Measurements from ENCODE around the gene TRIM2. TPM values are rescaled to one million over a fixed set of nuclear protein-coding genes. Genes with fewer than 3 reads are reported as not detected.

The TRIM2 gene
- total RNA-seq, 4 donors from 2014 or later = 2.6 to 7.2 (median 3.8) TPM

DNA sequence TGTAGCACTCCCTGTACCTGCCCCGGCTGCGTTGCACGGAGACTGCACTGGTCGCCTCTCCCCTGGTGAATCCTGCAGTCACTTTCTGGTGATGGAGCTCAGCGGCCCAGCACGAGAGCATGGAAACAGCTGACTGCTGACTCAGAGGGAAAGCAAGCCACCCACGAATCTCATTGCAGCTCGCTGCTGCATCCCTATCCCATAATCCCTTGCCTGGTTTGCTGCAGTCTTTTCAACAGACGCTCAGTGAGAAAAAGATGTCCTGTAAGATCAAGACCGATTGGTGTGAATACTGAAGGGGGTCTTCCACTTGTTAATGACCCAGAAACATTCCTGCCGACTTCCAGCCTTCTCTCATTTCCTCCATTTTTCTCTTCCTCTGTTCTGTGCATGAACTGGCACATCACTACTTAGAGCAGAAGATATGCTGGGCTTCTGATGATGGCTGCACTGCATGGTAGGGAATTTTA, 52.9 kb downstream of the TRIM2 start:
- no peak for DNase-seq
- ATAC-seq = no peak

DNA sequence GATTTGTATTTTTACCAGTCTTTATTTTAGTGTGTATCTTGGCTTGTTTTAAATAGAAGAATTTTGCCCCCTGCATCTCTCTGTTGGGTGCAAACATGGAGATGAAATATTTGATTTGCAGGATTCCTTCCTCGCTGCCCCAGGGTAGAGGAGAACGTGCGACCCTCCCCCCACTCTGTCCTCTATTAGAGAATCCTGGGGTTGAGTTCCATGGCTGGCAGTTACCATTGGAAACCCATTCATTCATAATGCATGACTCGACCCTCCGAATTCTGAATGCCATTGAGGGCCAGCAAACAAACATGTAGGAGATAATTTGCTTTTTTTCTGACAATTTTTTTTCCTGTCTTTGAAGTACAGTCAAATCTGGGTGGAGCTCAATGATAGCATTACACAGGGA, 53.7 kb downstream of the TRIM2 start:
- Histone ChIP-seq H3K27ac (no peak overlapping the region), H3K36me3 (no peaks in the 10 kb centered on the region), H3K4me1 (peaks cover 0 to 3% of the 10 kb centered on the region in 2 donors), H3K9me3 (no peaks in the 10 kb centered on the region), H3K27me3 (no peaks in the 10 kb centered on the region), H3K4me3 (no peak overlapping the region)
- intact Hi-C loops (cut with DNase I; ENCODE audit: low total_unique reads) = no loop called here
- in situ Hi-C loops (cut with MboI; ENCODE audit: low sequenced_read_pairs in 4 of 4) = no loop called here
- TF ChIP-seq, protein P1, sequence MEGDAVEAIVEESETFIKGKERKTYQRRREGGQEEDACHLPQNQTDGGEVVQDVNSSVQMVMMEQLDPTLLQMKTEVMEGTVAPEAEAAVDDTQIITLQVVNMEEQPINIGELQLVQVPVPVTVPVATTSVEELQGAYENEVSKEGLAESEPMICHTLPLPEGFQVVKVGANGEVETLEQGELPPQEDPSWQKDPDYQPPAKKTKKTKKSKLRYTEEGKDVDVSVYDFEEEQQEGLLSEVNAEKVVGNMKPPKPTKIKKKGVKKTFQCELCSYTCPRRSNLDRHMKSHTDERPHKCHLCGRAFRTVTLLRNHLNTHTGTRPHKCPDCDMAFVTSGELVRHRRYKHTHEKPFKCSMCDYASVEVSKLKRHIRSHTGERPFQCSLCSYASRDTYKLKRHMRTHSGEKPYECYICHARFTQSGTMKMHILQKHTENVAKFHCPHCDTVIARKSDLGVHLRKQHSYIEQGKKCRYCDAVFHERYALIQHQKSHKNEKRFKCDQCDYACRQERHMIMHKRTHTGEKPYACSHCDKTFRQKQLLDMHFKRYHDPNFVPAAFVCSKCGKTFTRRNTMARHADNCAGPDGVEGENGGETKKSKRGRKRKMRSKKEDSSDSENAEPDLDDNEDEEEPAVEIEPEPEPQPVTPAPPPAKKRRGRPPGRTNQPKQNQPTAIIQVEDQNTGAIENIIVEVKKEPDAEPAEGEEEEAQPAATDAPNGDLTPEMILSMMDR (IDR thresholded peaks at IDR 0.05 in 4 of 5, conservative IDR thresholded peaks at IDR 0.05 in 1 of 5) = no peak
- no peak for TF ChIP-seq POLR2A (IDR thresholded peaks at IDR 0.05)
- ATAC-seq (no peak), DNase-seq (no peak)

More for the DNA sequence above, 52.9 kb downstream of the TRIM2 start:
- H3K27me3 ChIP-seq = no peaks in the 10 kb centered on the region
- intact Hi-C loops (cut with DNase I; ENCODE audit: low total_unique reads) = no loop called here
- no peak overlapping the region for H3K27ac ChIP-seq
- in situ Hi-C loops (cut with MboI; ENCODE audit: low sequenced_read_pairs in 4 of 4) = no loop called here
- no peaks in the 10 kb centered on the region for H3K9me3 ChIP-seq
- H3K36me3 ChIP-seq = no peaks in the 10 kb centered on the region
- H3K4me3 ChIP-seq = no peak overlapping the region
- peaks cover 0 to 3% of the 10 kb centered on the region in 2 donors for H3K4me1 ChIP-seq
- TF ChIP-seq POLR2A (IDR thresholded peaks at IDR 0.05) = no peak
- TF ChIP-seq, protein P1 (IDR thresholded peaks at IDR 0.05 in 4 of 5, conservative IDR thresholded peaks at IDR 0.05 in 1 of 5) = no peak

DNA sequence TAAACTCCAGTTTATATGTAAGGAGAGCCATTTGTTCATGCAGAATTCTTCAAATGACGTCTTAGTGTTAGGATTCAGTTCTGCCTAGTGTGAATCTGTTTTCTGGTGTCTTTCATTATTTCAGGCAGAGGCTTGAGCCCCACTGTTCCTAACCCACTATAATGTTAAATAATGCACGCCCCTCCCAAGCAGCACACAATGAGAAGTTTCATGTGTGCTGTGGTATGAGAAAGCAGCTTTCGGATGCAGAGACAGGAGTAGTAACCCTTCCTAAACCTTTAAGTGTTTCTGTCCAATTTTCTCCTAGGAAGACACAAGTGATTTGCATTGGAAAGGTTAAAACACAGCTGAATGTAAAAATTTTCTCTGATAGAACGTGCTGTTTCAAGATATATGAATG, 54.5 kb downstream of the TRIM2 start:
- no peak for ATAC-seq
- Histone ChIP-seq H3K9me3 (no peaks in the 10 kb centered on the region), H3K4me1 (peaks cover 0 to 3% of the 10 kb centered on the region in 2 donors), H3K36me3 (no peaks in the 10 kb centered on the region), H3K4me3 (no peak overlapping the region), H3K27me3 (no peaks in the 10 kb centered on the region), H3K27ac (no peak overlapping the region)
- DNase-seq = no peak
- intact Hi-C loops (cut with DNase I; ENCODE audit: low total_unique reads) = no loop called here
- in situ Hi-C loops (cut with MboI; ENCODE audit: low sequenced_read_pairs in 4 of 4) = no loop called here
- no peak for TF ChIP-seq POLR2A (IDR thresholded peaks at IDR 0.05)

DNA sequence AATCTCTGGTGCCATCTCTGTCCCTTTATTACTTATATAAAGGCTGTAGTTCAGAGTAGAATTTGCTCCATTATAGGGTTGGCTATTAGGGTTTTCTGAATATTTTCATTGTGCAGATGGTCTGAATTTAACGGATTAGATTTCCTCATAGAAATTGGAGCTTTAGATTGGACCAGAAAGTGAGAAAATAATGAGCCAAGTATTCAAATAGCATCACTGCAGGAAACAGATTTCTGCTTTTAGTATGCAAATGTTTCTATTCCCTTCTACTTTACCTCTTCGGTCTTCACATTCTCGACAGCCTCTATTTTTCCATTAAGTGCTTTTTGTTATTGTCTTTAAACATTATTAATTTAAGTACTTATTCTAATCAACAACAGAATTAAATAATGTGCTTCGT, 55.4 kb downstream of the TRIM2 start:
- intact Hi-C loops (cut with DNase I; ENCODE audit: low total_unique reads) = loop anchor here (5.0 kb wide), 1 partner anchor 47 kb away; no protein-coding TSS in a partner anchor
- Histone ChIP-seq H3K4me3 (no peak overlapping the region), H3K9me3 (no peaks in the 10 kb centered on the region), H3K4me1 (peaks cover 0 to 3% of the 10 kb centered on the region in 2 donors), H3K27ac (no peak overlapping the region), H3K27me3 (no peaks in the 10 kb centered on the region), H3K36me3 (no peaks in the 10 kb centered on the region)
- in situ Hi-C loops (cut with MboI; ENCODE audit: low sequenced_read_pairs in 4 of 4) = no loop called here
- DNase-seq (no peak), ATAC-seq (no peak)
- TF ChIP-seq POLR2A (IDR thresholded peaks at IDR 0.05) = no peak
- TF ChIP-seq, protein P1 (IDR thresholded peaks at IDR 0.05 in 4 of 5, conservative IDR thresholded peaks at IDR 0.05 in 1 of 5) = no peak

DNA sequence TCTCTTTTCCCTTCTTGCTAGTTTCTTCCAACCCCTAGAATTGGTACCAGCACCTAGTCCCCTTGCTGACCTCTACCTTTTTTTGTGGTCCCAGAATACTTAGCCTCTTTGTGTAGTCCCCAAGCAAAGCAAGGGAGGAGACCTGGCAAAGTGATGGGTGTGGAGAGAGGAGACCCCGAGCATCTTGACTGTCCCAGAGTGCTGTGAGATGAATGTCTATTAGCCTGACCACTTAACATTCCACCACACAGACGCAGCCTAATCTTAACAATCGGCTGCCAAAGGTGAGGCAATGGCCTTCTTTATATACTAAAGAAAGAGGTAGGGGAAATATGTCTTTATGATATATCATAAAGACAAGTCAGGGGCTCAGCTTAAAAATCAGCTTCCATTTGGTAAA, 55.9 kb downstream of the TRIM2 start:
- Histone ChIP-seq H3K27ac (no peak overlapping the region), H3K9me3 (no peaks in the 10 kb centered on the region), H3K4me3 (no peak overlapping the region), H3K4me1 (peaks cover 0 to 3% of the 10 kb centered on the region in 2 donors), H3K27me3 (no peaks in the 10 kb centered on the region), H3K36me3 (no peaks in the 10 kb centered on the region)
- TF ChIP-seq POLR2A (IDR thresholded peaks at IDR 0.05) = no peak
- TF ChIP-seq, protein P1 (IDR thresholded peaks at IDR 0.05 in 4 of 5, conservative IDR thresholded peaks at IDR 0.05 in 1 of 5) = no peak
- in situ Hi-C loops (cut with MboI; ENCODE audit: low sequenced_read_pairs in 4 of 4) = no loop called here
- no peak for DNase-seq
- no peak for ATAC-seq
- intact Hi-C loops (cut with DNase I; ENCODE audit: low total_unique reads) = loop anchor here (5.0 kb wide), 1 partner anchor 48 kb away; no protein-coding TSS in a partner anchor
